GM12801 (cell line): ENCODE results near the gene SMC5.

Experiments
- CTCF ChIP-seq: IDR thresholded peaks from one replicate; pipeline ENCODE4 v1.5.1; 2011; ENCODE audit warnings: control low read depth; ENCODE audit not compliant: insufficient read length; ENCODE audit errors: extremely low read depth

Gene SMC5

DNA sequence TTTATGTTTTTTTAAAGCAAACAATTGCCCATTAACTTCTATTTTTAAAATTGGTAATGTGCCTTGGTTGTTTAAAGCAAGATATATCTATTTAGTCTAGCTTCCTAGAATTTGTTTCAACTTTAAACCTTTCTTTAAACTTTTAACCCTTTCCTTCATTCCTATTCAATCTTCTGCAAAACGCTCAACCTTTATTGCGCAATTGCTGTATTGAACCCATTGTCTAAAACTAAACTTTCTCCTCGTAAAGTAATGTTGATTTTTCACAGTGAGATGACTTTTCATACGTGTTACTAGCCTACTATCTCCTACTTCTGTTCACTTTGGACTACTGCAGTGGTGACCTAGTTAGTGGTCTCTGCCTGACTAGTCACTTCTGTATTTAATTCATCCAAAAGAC lies 63.3 kb downstream of the SMC5 start:
- no peak for TF ChIP-seq CTCF

- no peak for TF ChIP-seq CTCF
Measured at GRCh38 chr9:70324963-70325362, 66.2 kb downstream of the SMC5 start.

GRCh38 chr9:70340572-70340971 lies 81.8 kb downstream of the SMC5 start:
- TF ChIP-seq CTCF: no peak

- TF ChIP-seq CTCF: no peak
Measured at GRCh38 chr9:70347046-70347445, 88.3 kb downstream of the SMC5 start.

GRCh38 chr9:70352356-70352755 lies 93.6 kb downstream of the SMC5 start:
- no peak for TF ChIP-seq CTCF

GRCh38 chr9:70352802-70353201 lies 94.0 kb downstream of the SMC5 start:
- no peak for TF ChIP-seq CTCF

GRCh38 chr9:70355801-70356200 lies 97.0 kb downstream of the SMC5 start:
- TF ChIP-seq CTCF: no peak

GRCh38 chr9:70362952-70363351 lies 104.2 kb downstream of the SMC5 start:
- no peak for TF ChIP-seq CTCF
